Measurements from ENCODE around the gene FAM170B. TPM values are rescaled to one million over a fixed set of nuclear protein-coding genes. Genes with fewer than 3 reads are reported as not detected.
A peak's percentile ranks its signal among the peaks of the same experiment; 100 is the strongest.

The FAM170B gene
- total RNA-seq, 8 experiments from 2014 or later: 0.14 to 0.36 (median 0.22) TPM; not detected in 4

DNA sequence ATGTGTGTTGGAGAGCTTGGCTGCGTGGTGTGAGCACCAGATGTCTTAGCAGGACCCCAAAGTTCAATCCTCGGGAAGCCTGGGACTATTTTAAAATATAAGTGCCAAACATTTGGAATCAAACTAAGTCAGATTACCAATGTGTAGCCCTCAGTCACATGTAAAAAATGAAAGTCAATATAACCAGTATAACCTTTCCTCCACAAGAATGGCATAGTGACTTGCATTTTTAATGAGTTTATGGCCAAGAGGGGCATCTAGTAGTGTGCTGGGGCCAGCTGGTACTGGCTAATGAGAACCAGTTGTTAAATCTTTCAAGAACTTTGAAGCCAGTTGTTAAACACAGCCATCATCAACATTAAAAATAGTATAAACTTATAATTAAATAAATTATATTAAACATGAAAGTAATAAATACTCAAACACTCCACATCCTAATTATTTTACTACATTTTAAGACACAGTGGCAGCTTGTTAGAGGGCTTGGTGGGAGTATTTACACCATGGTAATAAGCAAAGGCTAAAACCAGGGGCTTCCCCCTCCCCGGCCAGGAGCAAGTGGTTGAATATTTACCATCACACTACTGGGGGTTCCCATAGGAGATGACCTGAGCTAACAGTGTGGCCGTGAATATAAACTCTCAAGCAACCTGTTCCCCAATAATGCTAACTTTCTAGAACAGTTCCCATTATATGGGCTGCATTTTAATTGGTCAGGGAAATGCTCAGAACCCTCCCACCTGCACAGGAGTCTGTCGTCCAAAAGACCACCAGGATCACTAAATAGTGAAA is 7.9 kb upstream of the FAM170B start:
- Histone ChIP-seq H3K4me3 (no peak overlapping the region), H3K27ac (no peak overlapping the region), H3K4me1 (replicated peaks in 1 of 2) (no peaks in the 10 kb centered on the region)
- 40 to 84% (median 77%) methylated on average over 1 to 3 of the region's 5 CpGs; no CpG with 5 or more reads in 2 of the 10 experiments for WGBS, 10 experiments
- in situ Hi-C loops (cut with MboI; ENCODE audit: low pct_unique_long_range_greater_than_20kb in 2 of 9, low sequenced_read_pairs in 9 of 9, unreplicated experiment in 9 of 9): no loop called here
- no peak for ATAC-seq (replicated peaks in 6 of 8)

DNA sequence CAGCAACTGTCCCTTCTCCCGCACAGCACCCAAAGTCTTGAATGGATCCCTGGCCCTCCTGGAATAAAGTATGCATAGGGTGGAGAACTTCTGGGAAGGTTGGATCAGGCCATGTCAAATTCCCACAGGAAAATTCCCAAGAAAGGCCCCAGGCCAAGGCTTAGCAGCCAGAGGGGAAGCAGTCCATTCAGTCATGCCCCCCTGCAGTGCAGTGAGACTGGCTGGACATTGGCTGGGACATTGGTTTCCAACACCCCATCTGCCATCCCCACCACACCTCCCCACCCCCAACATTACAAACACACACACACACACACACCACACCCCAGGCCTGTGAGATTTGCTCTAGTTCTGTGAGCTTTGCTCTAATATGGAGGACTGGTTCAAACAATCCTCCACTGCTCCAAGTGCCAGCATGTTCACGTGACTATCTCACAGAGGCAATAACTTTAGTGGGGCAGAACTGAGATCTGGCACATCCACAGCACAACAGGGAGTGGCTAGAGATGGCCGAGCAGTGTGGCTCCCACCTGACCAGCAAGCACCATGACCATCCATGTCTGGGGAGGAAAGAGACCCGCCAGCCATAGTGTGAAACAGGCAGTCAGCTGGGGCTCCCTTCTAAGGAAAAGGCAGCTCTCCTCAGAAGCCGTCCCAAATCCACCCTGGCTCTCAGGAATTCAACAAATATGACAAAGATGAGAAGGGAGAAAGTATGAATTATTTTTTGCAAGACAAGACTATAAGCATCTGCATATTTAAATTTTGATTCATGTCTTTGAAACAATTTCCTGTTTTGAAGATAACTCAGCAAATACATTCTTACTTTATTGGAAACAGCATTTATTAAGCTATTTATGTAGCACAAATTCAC is 6.7 kb upstream of the FAM170B start:
- ATAC-seq (replicated peaks in 6 of 8): peak in 2 of 8 experiments; percentile 45 to 59
- H3K27ac ChIP-seq: no peak overlapping the region
- 23 to 95% (median 63%) methylated on average over 1 to 4 of the region's 5 CpGs; no CpG with 5 or more reads in 3 of the 10 experiments for WGBS, 10 experiments

DNA sequence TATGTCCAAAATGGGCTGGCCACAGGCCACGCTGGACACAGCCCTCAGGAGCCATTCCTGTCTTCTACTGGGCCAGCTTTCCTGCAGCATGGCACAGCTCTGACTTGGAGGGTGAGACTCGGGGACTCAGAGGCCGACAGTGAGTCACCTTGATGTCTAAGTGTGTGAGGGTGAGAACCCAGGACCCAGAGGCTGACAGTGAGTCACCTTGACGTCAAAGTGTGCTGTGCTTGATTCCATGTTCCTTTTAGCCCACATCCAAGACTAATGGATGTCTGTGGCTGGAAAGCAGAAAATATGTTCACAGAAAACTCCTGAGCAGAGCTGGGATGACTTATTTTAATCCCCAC is 6.0 kb upstream of the FAM170B start:
- Histone ChIP-seq H3K27ac (no peak overlapping the region), H3K4me1 (replicated peaks in 1 of 2) (no peaks in the 10 kb centered on the region), H3K4me3 (no peak overlapping the region)
- in situ Hi-C loops (cut with MboI; ENCODE audit: low pct_unique_long_range_greater_than_20kb in 2 of 9, low sequenced_read_pairs in 9 of 9, unreplicated experiment in 9 of 9): no loop called here
- ATAC-seq (replicated peaks in 6 of 8): peak in 4 of 8 experiments; percentile 40 to 73 (median 54)
- WGBS, 10 experiments: 0 to 100% methylated on average over 1 to 2 of the region's 4 CpGs; no CpG with 5 or more reads in 8 of the 10 experiments

More for the DNA sequence above, 6.7 kb upstream of the FAM170B start:
- Histone ChIP-seq H3K4me1 (replicated peaks in 1 of 2) (no peaks in the 10 kb centered on the region), H3K4me3 (no peak overlapping the region)
- in situ Hi-C loops (cut with MboI; ENCODE audit: low pct_unique_long_range_greater_than_20kb in 2 of 9, low sequenced_read_pairs in 9 of 9, unreplicated experiment in 9 of 9): no loop called here

GRCh38 chr10:49139028-49139845 is 5.4 kb upstream of the FAM170B start:
- in situ Hi-C loops (cut with MboI; ENCODE audit: low pct_unique_long_range_greater_than_20kb in 2 of 9, low sequenced_read_pairs in 9 of 9, unreplicated experiment in 9 of 9): no loop called here
- no peak overlapping the region for H3K27ac ChIP-seq
- ATAC-seq (replicated peaks in 6 of 8): no peak
- 27 to 93% (median 78%) methylated on average over 3 to 5 of the region's 8 CpGs; no CpG with 5 or more reads in 3 of the 10 experiments for WGBS, 10 experiments
- H3K4me1 ChIP-seq (replicated peaks in 1 of 2): no peaks in the 10 kb centered on the region
- no peak overlapping the region for H3K4me3 ChIP-seq

GRCh38 chr10:49138361-49138891 is 4.6 kb upstream of the FAM170B start:
- Histone ChIP-seq H3K27ac (no peak overlapping the region), H3K4me3 (no peak overlapping the region), H3K4me1 (replicated peaks in 1 of 2) (no peaks in the 10 kb centered on the region)
- ATAC-seq (replicated peaks in 6 of 8): no peak
- 17 to 100% (median 60%) methylated on average over 1 to 6 of the region's 7 CpGs; no CpG with 5 or more reads in 3 of the 10 experiments for WGBS, 10 experiments
- in situ Hi-C loops (cut with MboI; ENCODE audit: low pct_unique_long_range_greater_than_20kb in 2 of 9, low sequenced_read_pairs in 9 of 9, unreplicated experiment in 9 of 9): no loop called here

GRCh38 chr10:49136525-49136924 is 2.7 kb upstream of the FAM170B start:
- no peak overlapping the region for H3K27ac ChIP-seq
- ATAC-seq (replicated peaks in 6 of 8): no peak
- no peak overlapping the region for H3K4me3 ChIP-seq
- in situ Hi-C loops (cut with MboI; ENCODE audit: low pct_unique_long_range_greater_than_20kb in 2 of 9, low sequenced_read_pairs in 9 of 9, unreplicated experiment in 9 of 9): no loop called here
- 57 to 100% (median 89%) methylated on average over 1 of the region's 1 CpG; no CpG with 5 or more reads in 2 of the 10 experiments for WGBS, 10 experiments
- no peaks in the 10 kb centered on the region for H3K4me1 ChIP-seq (replicated peaks in 1 of 2)

DNA sequence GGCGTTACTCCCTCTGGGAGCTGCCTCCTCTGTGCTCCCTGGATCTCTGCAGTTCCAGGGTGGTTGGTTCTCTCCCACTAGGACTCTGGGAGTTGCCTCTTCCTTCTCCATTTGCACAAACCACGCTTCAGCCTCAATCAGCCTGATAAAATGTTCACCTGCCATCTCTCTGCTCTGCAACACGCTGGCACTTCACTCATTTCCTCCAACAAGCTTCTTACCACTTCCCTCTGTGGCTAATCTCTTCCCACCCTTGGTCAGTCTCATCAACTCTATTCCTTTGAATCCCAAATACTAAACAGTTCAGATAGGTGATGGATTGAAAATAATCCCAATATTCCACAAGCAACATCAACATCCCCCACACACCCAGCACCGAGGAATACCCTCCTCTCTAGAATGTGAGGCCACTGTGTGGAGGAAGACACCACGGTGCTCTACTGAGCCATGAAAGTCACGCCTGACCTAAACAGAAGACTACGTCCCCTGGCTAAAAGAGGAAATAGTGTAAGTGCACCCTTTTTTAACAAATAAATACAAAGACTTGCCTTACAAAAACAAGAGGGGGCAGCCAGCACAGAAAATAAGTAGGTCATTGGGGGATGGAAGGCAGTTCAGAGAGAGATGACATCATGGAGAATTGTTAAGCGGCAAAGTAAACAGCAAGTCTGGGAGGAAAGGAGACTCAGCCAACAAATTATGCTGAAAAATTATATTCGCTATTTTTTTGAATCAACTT is 1.9 kb upstream of the FAM170B start:
- WGBS, 10 experiments: 26 to 93% (median 76%) methylated on average over 3 to 8 of the region's 9 CpGs; no CpG with 5 or more reads in 1 of the 10 experiments
- peak in 1 of 8 experiments; percentile 26 for ATAC-seq (replicated peaks in 6 of 8)
- in situ Hi-C loops (cut with MboI; ENCODE audit: low pct_unique_long_range_greater_than_20kb in 2 of 9, low sequenced_read_pairs in 9 of 9, unreplicated experiment in 9 of 9): no loop called here

DNA sequence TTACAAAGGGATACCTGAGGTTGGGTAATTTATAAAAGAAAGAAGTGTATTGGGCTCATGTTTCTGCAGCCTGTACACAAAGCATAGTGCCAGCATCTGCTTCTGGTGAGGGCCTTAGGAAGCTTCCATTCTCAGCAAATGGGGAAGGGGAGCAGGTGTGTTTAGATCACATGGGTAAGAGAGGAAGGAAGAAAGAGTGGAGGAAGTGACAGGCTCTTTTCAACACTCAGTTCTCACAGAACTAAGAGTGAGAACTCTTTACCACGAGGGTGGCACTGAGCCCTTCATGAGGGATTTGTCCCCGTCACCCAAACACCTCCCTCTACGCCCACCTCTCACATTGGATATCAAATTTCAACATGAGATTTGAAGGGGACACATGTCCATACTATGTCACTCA is 506 bp upstream of the FAM170B start:
- 69 to 92% (median 82%) methylated on average over 2 to 3 of the region's 3 CpGs; no CpG with 5 or more reads in 5 of the 10 experiments for WGBS, 10 experiments
- H3K4me1 ChIP-seq (replicated peaks in 1 of 2): no peaks in the 10 kb centered on the region
- H3K27ac ChIP-seq: no peak overlapping the region
- ATAC-seq (replicated peaks in 6 of 8): no peak
- in situ Hi-C loops (cut with MboI; ENCODE audit: low pct_unique_long_range_greater_than_20kb in 2 of 9, low sequenced_read_pairs in 9 of 9, unreplicated experiment in 9 of 9): no loop called here
- no peak overlapping the region for H3K4me3 ChIP-seq

More for the DNA sequence above, 1.9 kb upstream of the FAM170B start:
- H3K27ac ChIP-seq: no peak overlapping the region
- no peak overlapping the region for H3K4me3 ChIP-seq
- no peaks in the 10 kb centered on the region for H3K4me1 ChIP-seq (replicated peaks in 1 of 2)

DNA sequence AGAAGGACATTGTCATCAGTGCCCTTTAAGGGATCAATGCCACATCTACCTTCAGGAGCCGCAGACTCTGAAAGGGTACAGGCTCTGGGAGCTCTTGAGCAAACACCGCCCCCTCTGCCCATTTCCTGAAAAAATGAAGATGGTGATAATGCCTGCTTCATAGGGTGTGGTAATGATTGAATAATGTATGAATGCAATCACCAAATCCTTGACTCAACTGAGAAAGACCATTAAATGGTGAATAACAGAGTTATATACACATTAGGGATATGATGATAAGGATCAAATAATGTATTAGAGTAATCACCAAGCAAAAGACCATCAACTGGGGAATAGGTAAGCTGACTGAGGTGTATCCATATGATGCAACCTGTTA is 1.5 kb downstream of the FAM170B start:
- no peaks in the 10 kb centered on the region for H3K4me1 ChIP-seq (replicated peaks in 1 of 2)
- in situ Hi-C loops (cut with MboI; ENCODE audit: low pct_unique_long_range_greater_than_20kb in 2 of 9, low sequenced_read_pairs in 9 of 9, unreplicated experiment in 9 of 9): no loop called here
- peak in 3 of 8 experiments; percentile 43 to 69 (median 67) for ATAC-seq (replicated peaks in 6 of 8)
- WGBS, 10 experiments: 83 to 100% (median 83%) methylated on average over 1 to 2 of the region's 2 CpGs; no CpG with 5 or more reads in 6 of the 10 experiments
- no peak overlapping the region for H3K4me3 ChIP-seq
- H3K27ac ChIP-seq: no peak overlapping the region

- WGBS, 10 experiments: 42 to 93% (median 86%) methylated on average over 2 to 20 of the region's 37 CpGs; no CpG with 5 or more reads in 2 of the 10 experiments
- no peak overlapping the region for H3K27ac ChIP-seq
- in situ Hi-C loops (cut with MboI; ENCODE audit: low pct_unique_long_range_greater_than_20kb in 2 of 9, low sequenced_read_pairs in 9 of 9, unreplicated experiment in 9 of 9): no loop called here
- H3K4me3 ChIP-seq: no peak overlapping the region
- ATAC-seq (replicated peaks in 6 of 8): peak in 2 of 8 experiments; percentile 47 to 68
- no peaks in the 10 kb centered on the region for H3K4me1 ChIP-seq (replicated peaks in 1 of 2)
Observed at GRCh38 chr10:49131507-49132361, 2.1 kb downstream of the FAM170B start.

DNA sequence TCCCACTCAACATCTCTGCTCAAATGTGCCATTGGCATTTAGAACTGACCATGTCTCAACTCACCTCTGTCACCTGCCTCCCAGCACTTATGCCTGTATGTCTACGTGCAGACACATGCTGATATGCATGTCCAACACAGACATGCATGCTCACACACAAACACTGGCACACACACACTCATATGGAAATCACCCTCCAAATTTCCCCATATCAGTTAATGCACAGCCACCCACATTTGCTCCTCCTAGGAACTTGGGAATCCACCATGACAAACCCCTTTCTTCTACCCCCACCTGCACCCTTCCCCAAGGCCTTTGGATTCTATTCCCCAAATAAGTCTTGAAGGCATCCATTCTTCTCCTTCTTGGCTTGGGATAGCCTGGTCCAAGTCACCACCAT is 4.4 kb downstream of the FAM170B start:
- Histone ChIP-seq H3K4me1 (replicated peaks in 1 of 2) (no peaks in the 10 kb centered on the region), H3K27ac (no peak overlapping the region), H3K4me3 (no peak overlapping the region)
- WGBS, 10 experiments: 100% methylated on average over 1 of the region's 1 CpG; no CpG with 5 or more reads in 7 of the 10 experiments
- no peak for ATAC-seq (replicated peaks in 6 of 8)
- in situ Hi-C loops (cut with MboI; ENCODE audit: low pct_unique_long_range_greater_than_20kb in 2 of 9, low sequenced_read_pairs in 9 of 9, unreplicated experiment in 9 of 9): no loop called here
